Measurements from ENCODE around the gene C2orf78. TPM values are rescaled to one million over a fixed set of nuclear protein-coding genes. Genes with fewer than 3 reads are reported as not detected.

Gene C2orf78, protein sequence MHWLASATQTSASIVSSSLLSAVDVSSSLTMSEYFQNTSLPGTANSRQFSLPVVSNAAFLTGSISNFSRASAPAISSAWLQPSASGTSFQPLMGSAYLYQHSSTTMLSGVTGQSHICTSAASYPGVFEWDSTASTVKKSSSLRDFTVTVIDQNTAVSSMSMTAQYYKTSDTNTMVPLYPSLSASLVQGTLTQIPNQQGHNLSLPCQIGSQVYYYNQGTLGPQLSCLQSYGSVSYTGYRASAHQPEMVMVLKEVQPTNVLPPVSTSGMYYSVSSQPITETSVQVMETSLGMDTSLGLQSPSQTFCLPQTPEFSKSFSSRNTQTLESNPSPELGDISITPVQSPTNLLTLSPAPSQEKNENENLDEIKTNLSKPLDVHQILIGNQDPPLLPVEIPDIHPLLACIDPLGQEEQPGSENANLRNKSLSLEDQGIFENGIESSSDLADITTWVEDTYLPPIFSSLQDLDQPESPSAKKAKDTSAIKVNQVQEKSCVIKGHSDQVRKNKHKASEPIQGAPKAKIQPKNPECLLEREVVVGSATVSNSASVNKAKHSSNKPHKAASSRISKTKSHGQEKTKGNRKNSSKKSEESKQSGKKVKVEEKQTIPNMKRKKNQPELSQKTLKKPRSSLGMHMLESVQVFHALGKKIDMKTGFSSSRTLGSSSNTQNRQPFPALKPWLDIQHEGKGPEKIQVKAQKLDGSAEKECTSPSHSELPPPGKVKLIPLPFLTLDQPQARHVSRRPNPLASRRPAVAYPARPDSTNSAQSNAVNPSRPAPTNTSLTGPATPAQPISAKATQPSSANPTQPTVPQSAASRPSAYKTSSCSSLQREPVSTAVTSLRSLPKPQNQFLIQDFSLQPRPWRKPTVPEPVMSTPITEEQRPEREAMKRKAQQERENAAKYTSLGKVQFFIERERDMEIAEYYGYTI
- not detected for total RNA-seq

DNA sequence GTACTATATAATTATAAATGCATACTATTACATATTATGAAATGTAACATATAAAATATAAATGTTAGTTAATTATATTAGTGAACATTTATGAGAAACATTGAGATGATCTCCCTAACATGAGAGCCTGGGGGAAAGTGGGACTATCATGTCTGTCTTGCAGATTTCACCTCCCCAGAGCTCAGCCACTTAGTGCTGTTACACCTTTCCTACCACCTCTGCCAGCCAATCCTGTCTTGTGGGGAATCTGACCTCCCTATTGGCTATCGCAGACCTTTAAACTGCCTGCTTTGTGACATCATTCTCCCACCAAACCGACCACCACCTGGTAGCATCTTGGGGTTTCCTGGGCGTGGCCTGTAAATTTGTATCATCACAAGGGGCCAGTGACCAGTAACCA is at the start of gene C2orf78:
Gene C2orf78, plus strand, starts transcription at position 301 of the 400 bp plus-strand sequence. CDS start 127 bp downstream, outside the sequence.

DNA sequence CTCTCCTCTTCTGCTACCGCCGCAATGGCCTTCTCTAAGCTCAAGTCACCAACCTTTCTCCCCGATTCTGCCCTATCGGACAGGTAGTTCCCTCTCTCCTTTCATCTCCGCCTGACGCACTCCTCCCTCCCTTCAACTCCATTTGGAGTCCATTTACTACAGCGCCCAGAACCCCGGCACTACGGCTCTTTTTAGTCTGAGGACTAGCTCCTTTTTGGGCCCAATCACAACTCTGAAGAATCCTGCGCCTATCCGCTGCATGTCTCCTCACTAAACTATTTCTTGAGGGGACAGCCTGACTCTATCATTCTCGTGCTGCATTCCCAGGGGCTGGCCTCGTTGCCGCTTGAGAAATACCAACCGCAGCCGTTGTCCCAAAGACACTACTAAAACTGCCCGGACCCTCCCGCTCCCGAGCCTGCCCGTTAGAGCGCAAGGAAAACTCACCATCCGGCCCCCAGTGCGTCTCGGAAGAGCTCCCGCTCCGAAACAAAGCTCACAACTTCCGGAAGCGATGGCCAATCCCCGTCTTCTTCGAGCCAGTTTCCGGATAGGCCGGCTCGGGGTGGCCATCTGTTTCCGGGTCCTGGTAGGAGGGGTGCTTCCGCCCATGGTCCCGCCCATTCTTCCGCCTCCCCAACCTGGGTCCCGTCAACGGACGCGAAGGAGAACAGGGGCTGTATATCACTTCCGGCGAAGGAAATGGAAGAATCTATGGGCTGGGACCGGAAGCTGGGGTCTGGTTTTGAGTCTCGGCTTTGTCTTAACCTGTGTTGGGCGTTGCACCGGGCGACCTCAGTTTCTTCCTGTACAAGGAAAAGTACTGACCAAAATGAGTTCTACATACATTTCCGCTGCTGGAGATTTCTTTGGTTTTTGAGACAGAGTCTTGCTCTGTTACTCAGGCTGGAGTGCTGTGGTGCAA is 46.9 kb upstream of the C2orf78 start, which contains the start of gene TPRKB:
Gene TPRKB, minus strand, starts transcription at position 491 of the 925 bp plus-strand sequence. CDS start 2,776 bp downstream, outside the sequence.

DNA sequence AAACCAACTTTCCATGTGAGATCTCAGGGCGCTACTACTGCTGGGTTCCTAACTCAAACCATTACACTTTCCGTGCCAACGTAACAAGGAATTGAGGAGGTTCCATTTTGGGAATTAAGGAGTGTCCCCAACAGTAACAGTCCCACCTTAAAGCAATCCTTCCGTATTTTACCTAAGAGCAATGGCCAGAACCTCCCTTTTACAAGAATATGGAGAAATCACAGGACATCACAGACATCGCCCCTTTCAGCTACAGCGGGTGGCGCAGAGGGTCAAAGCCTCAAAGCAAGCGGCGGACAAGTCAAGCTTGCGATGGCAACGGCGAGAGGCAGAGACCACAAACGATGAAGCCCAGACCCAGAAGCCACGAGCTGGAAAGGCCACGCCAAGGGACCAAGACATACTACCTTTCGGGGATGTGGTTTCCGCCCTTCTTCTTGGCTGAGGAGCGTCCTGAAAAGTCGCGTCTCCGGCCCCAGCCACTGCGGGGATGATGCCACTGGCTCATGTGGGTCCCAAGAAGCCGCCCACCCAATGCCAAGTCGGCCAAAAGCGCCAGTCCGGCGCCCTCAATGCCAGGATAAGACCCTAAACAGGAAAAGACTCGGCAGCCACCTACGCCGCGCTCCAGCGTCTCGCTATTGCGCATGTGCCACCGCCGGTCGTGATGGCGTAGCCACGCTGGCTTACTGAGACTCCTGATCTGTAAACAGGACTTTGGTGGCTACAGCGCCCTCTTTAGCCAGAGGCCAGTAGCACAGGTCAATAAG is 4.3 kb upstream of the C2orf78 start, which contains the start of gene DUSP11:
Gene DUSP11, minus strand, starts transcription at position 637 of the 770 bp plus-strand sequence. Its CDS starts 129 bp downstream, at position 508.

DNA sequence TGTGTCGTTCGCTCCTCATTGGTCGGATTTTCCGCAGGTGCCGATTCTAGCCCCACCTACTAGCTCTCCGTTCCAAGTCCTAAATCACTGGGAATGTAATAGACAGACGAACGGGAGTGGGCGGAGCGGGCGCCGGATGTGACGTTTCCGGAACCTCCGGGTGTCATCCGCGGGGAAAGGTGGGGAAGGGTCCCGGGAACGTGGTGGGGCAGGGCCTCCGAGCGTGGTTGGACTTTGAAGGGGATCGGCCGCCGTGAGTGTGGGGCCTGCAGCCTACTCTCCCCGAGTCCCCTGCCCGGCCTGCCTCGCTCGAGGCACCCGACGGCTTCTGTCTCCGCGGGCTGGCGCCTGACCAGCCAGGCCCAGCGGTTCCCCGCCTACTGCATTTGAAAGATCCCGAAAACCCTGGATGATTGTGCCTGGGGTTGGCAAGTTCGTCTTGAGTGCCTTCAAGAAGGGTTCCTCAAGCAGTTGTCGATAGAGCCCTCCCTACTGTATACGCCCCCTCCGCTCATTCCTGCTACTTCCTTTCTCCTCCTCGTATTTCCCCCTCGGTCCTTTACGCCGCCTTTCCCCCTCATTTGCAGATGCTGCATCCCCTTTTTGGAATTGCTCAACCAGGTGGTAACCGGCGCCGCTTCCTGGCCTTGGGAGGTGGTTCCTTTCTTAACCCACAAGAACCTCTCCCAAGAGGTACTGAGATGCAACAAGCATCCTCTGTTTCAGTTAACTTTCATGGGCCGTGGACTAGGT is 45.0 kb downstream of the C2orf78 start, which contains the start of gene STAMBP:
Gene STAMBP, plus strand, starts transcription at position 144 of the 753 bp plus-strand sequence. CDS start 1,896 bp downstream, outside the sequence.

Other genes with a start within 250 kb of the C2orf78 start
- not detected for gene NAT8, start 141.8 kb upstream of the C2orf78 start, total RNA-seq
- 41.5 TPM for gene TPRKB, start 46.8 kb upstream of the C2orf78 start, total RNA-seq
- gene DUSP11, start 4.1 kb upstream of the C2orf78 start, total RNA-seq, result 42.8 TPM
- gene STAMBP, start 44.8 kb downstream of the C2orf78 start, total RNA-seq, result 40.7 TPM
- gene ACTG2, start 108.8 kb downstream of the C2orf78 start, total RNA-seq, result 53.9 TPM
- 39.1 TPM for gene DGUOK, start 142.7 kb downstream of the C2orf78 start, total RNA-seq
- gene TET3, start 200.7 kb downstream of the C2orf78 start, total RNA-seq, result 29.6 TPM